ENCODE data around the gene MEX3C.

MEX3C gene

GRCh38 chr18:51197661-51198424 is at the start of gene MEX3C:
MEX3C (minus strand) TSS chr18:51197681; CDS start chr18:51197320, 361 bp downstream.
- peak; percentile 98 for DNase-seq

DNA sequence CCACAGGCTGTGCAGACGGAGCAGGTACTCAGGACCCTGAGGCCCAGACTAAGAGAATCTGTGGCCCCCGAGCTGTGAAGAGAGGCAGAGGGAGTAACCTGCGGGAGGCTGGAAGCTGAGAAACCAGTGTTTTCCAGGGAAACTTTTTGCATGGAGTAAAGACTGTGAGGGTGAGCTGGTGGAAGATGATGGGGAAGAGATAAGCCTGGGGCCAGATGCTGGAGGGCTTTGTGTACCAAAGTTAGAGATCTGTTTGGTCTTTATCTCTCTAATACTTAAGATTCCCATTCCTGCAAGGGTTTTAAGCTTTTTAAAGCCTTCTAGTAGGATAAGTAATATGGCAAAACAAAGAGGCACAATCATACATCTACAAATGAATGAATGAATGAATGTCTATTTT is 43.7 kb upstream of the MEX3C start:
- no peak for DNase-seq

- DNase-seq: no peak
These were observed 38.7 kb upstream of the MEX3C start for GRCh38 chr18:51236225-51236624.

GRCh38 chr18:51235009-51235789 is 37.7 kb upstream of the MEX3C start:
- DNase-seq: no peak

- DNase-seq: no peak
These were observed 36.9 kb upstream of the MEX3C start for GRCh38 chr18:51234117-51235008.

GRCh38 chr18:51229328-51229727 is 31.8 kb upstream of the MEX3C start:
- no peak for DNase-seq

- no peak for DNase-seq
These were observed 30.2 kb upstream of the MEX3C start for GRCh38 chr18:51227660-51228059.

- DNase-seq: no peak
These were observed 29.3 kb upstream of the MEX3C start for GRCh38 chr18:51226587-51227350.

- no peak for DNase-seq
These were observed 28.6 kb upstream of the MEX3C start for GRCh38 chr18:51226068-51226467.

DNA sequence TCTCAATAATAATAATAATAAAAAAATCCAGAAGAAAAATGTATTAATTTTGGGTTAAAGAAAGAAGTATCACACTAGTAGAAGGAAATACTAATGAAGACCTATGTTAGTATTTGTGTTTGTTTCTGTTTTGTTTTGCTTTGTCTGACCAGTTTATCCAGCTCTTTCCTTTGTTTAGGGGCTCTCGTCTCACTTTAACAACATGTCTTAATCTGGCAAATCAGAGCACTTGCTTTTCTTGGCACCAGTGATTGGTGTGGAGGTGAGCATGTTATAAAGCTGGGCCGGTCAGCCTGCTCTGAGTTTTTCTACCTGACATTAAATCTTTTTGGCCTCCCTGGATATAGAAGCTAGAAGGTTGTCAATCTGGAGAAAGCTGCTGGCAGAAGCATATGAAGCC is 15.1 kb upstream of the MEX3C start:
- no peak for DNase-seq

GRCh38 chr18:51211552-51211951 is 14.1 kb upstream of the MEX3C start:
- DNase-seq: no peak

DNA sequence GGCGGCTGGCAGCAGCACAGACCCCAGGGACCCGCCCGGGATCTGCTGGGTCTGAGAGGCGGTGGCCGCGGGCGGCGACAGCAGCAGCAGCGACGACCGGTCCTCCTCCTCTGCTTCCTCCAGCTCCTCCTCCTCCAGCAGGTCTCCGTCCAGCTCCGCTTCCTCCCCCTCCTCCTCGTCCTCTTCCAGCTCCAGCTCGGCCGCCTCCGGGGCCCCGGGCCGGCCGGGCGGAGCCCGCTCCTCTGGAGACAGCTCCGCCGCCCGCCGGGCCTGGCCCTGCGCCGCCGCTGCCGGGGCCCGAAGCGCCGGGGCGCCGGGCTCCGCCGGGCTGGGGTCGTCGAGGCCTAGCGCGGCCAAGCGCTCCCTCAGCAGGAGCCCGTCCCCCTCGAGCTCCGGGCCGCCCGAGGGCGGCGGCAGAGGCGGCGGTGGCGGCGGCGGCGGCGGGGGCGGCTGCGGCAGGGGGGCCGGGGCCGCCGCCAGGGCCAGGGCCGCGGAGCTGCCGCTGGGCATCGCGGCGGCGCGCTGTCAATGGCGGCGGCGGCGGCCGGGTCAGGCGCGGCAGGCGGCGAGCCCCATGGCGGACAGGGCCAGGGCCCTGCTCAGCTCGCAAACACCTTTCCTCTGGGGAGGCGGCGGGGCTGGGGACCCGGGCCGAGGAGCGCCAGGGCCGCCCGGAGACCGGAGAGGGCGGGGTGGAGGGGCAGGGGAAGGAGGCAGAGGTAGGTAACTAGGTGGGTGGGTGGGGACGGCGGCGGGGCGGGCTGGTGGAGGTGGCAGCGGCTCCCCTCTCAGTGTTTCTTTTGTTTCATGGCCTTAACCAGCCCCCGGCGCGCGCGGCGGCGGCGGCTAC is 445 bp downstream of the MEX3C start:
- peak in 1 of 2 experiments; percentile 18 for DNase-seq

- no peak for DNase-seq
These were observed 1.2 kb downstream of the MEX3C start for GRCh38 chr18:51196118-51196810.

DNA sequence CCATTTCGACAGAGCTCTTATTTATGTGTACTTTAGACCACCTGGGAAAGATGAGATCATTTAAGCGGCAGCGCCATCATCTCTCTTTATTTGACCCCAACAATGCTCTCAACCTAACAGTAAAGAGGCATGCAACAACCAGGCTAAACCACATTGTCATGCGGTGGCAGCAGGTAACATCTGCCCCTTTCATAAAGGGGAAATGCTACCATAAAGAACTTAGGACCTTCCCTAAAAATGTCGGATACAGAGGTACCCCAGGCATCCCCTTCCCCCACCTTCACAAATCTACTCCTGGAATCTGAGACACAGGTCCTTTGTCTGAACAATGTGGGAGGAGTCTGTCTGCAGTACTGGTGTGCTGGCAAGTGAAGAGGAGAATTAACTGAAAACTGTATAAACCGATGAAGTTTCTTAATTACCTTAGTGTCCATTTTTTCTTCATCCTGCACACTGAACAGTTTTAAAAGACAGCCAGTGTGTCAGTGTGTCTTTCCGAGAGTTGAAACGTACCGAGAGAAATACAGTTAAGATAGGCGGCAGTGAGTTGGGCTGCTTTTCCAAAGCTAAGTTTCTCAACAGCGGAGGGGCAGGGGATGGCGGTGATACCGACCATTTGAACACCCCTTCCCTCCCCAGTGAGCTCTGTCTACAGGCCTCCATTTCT is 1.9 kb downstream of the MEX3C start:
- DNase-seq: peak; percentile 57 to 61

GRCh38 chr18:51195086-51195450 is 2.4 kb downstream of the MEX3C start:
- DNase-seq: no peak

GRCh38 chr18:51194604-51195003 is 2.9 kb downstream of the MEX3C start:
- DNase-seq: no peak

- DNase-seq: no peak
These were observed 3.7 kb downstream of the MEX3C start for GRCh38 chr18:51193621-51194287.

DNA sequence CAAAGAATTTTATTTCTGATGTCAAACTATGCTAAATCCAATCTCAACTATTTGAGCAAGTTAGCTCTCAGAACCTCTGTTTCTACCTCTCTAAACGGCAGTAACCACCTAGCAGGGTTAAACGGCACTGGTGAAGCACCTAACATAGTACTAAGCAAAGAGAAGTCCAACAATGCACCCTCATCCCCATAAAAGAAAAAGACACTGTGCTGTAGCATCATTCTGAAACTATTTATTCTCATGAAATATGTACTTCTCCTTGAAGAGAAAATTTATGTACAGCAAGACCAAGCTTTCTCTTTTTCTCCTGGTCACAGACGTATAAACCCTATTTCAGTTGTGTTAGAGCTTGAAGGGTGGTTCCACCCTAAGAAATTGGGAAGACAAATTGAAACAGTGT is 4.8 kb downstream of the MEX3C start:
- no peak for DNase-seq

GRCh38 chr18:51192026-51192425 is 5.5 kb downstream of the MEX3C start:
- DNase-seq: no peak

Data from SHP77 (cell line).